Psoas muscle (tissue), 8 donors: Measurements from ENCODE around the gene PRSS22. TPM values are rescaled to one million over a fixed set of nuclear protein-coding genes. Genes with fewer than 3 reads are reported as not detected.

Experiments
- ATAC-seq, 4 donors: fragments of 200-7000 bp; cut with Tn5 transposase; one replicate each; pipeline ENCODE4 v1.9.1; 2020; ENCODE audit warnings: moderate library complexity in 3 of 4, mild to moderate bottlenecking in 2 of 4
- DNase-seq, 2 donors: peaks; one replicate each; pipeline ENCODE4 v3.0.0-alpha.2; 2020
- H3K27ac ChIP-seq: fragments of 200-600 bp; one replicate; pipeline ENCODE4 v1.8.0; 2022
- H3K27me3 ChIP-seq, 3 donors: fragments of 200-600 bp in 1 of 3; one replicate each; pipeline versions ENCODE4 v1.6.1 to v1.8.0; 2013 to 2022; ENCODE audit warnings: low read length in 2 of 3, mild to moderate bottlenecking in 2 of 3, moderate library complexity in 1 of 3; ENCODE audit not compliant: insufficient read depth in 3 of 3
- H3K36me3 ChIP-seq, 2 donors: fragments of 200-600 bp in 1 of 2; one replicate each; pipeline versions ENCODE4 v1.6.1 to v1.8.0; 2013 to 2022; ENCODE audit warnings: low read depth in 1 of 2, mild to moderate bottlenecking in 1 of 2, moderate library complexity in 1 of 2; ENCODE audit not compliant: insufficient read depth in 1 of 2
- H3K4me1 ChIP-seq: fragments of 200-600 bp; one replicate; pipeline ENCODE4 v1.8.0; 2022
- H3K4me3 ChIP-seq: fragments of 200-600 bp; one replicate; pipeline ENCODE4 v1.8.0; 2022; ENCODE audit warnings: mild to moderate bottlenecking
- H3K9me3 ChIP-seq: fragments of 200-600 bp; one replicate; pipeline ENCODE4 v1.8.0; 2022
- WGBS, 3 donors: extraction: QIAGEN DNeasy Blood & Tissue Kit; methylation state at CpG; one replicate each; pipeline versions ENCODE4 v1.1.6 to v1.1.7; 2013; 5-methylcytosine and 5-hydroxymethylcytosine counted together
- intact Hi-C, 2 donors: fragments of 100-400 bp; cut with DNase I; formaldehyde crosslinking; loops; one replicate each; pipeline versions ENCODE4 v1.11.0 to v1.14.2; 2022
- polyA plus RNA-seq, 3 donors: library from polyadenylated mRNA; stranded (reverse); fragments of 200-250 nt; gene quantifications; one replicate each; pipeline ENCODE4 v1.2.3, GENCODE V29; 2013
- total RNA-seq, 4 donors: library from RNA; stranded (reverse); fragmentation: NEBNext Ultra II Directional in 2 of 4; extraction: Animal tissue kit (Norgen Biotek cat#: 25700) in 2 of 4; gene quantifications; one replicate each; pipeline versions ENCODE4 v1.2.1 to v1.2.4, GENCODE V29; 2021 to 2023
- TF ChIP-seq, protein P1 (sequence below): fragments of 200-600 bp; IDR thresholded peaks from one replicate; pipeline ENCODE4 v1.8.0; 2022; ENCODE audit warnings: antibody characterized with exemption
- donor health status: healthy with polysubstance abuse.
- donor health status: DM: no; HTN: no; CAD: no; lungs with moderate emphysema.
- donor health status: Bipolar disorder and iron deficiency.
- donor health status: healthy.
- donor health status: DM: yes; HTN: yes; CAD: no.
- donor health status: DM: no; HTN: no; CAD: no.
- donor health status: DM: no; HTN: no; CAD: no.
- donor health status: DM: yes; HTN: yes; CAD: no.

The PRSS22 gene
- total and polyA plus RNA-seq, 7 donors, result 0.07 to 0.20 (median 0.13) TPM; not detected in 4

GRCh38 chr16:2854700-2855309 is 3.2 kb downstream of the PRSS22 start:
- H3K4me1 ChIP-seq, result no peaks in the 10 kb centered on the region
- intact Hi-C loops, result no loop called here
- whole genome bisulfite sequencing, 3 donors, result 50 to 56% (median 51%) methylated on average over 5 of the region's 5 CpGs
- H3K27ac ChIP-seq, result no peak overlapping the region
- H3K4me3 ChIP-seq, result no peak overlapping the region
- H3K9me3 ChIP-seq, result peaks cover 8% of the 10 kb centered on the region
- peaks cover 0 to 68% (median 32%) of the 10 kb centered on the region in 3 donors for H3K27me3 ChIP-seq
- ATAC-seq (no peak), DNase-seq (peak in 1 of 2 donors; percentile 14)
- TF ChIP-seq, protein P1, sequence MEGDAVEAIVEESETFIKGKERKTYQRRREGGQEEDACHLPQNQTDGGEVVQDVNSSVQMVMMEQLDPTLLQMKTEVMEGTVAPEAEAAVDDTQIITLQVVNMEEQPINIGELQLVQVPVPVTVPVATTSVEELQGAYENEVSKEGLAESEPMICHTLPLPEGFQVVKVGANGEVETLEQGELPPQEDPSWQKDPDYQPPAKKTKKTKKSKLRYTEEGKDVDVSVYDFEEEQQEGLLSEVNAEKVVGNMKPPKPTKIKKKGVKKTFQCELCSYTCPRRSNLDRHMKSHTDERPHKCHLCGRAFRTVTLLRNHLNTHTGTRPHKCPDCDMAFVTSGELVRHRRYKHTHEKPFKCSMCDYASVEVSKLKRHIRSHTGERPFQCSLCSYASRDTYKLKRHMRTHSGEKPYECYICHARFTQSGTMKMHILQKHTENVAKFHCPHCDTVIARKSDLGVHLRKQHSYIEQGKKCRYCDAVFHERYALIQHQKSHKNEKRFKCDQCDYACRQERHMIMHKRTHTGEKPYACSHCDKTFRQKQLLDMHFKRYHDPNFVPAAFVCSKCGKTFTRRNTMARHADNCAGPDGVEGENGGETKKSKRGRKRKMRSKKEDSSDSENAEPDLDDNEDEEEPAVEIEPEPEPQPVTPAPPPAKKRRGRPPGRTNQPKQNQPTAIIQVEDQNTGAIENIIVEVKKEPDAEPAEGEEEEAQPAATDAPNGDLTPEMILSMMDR, result peak; percentile 16
- no peaks in the 10 kb centered on the region for H3K36me3 ChIP-seq

DNA sequence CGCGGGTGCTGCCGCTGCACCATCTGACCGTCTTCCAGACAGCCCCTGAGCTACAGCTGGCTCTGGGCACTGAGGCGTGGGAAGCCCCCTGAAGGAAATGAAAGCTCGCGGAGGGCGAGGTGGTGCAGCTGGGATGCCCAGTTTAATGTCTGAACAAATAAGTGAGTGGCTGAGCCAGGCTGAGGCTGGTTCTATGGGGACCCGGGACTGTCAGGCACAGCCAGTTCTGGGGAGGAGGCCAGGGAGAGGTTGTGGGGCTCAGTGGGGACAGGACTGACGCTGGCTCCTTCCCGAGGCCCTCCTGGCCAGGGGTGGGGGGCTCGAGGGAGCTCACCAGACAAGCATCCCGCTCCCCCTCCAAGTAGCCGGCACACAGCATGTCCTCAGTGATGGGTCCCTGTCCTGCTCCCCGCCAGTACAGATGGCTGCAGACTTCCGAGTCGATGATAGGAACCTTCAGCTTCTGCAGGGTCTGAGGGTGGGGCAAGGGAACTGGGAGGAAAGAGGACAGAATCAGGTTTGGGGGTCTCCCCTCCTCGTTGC is 4.4 kb downstream of the PRSS22 start:
- Histone ChIP-seq H3K27ac (no peak overlapping the region), H3K36me3 (no peaks in the 10 kb centered on the region), H3K9me3 (peaks cover 8% of the 10 kb centered on the region), H3K27me3 (peaks cover 0 to 69% (median 31%) of the 10 kb centered on the region in 3 donors), H3K4me3 (no peak overlapping the region), H3K4me1 (no peaks in the 10 kb centered on the region)
- WGBS, 3 donors, result 67 to 71% (median 69%) methylated on average over 14 to 18 of the region's 18 CpGs
- TF ChIP-seq, protein P1, result no peak
- no peak for ATAC-seq
- intact Hi-C loops, result no loop called here
- no peak for DNase-seq

- ATAC-seq, result no peak
- H3K27ac ChIP-seq, result no peak overlapping the region
- no peaks in the 10 kb centered on the region for H3K36me3 ChIP-seq
- H3K4me1 ChIP-seq, result no peaks in the 10 kb centered on the region
- no peak overlapping the region for H3K4me3 ChIP-seq
- H3K9me3 ChIP-seq, result peaks cover 8% of the 10 kb centered on the region
- 41 to 48% (median 42%) methylated on average over 46 to 56 of the region's 56 CpGs for WGBS, 3 donors
- TF ChIP-seq, protein P1, result no peak
- peak in 1 of 2 donors; percentile 38 for DNase-seq
- peaks cover 0 to 70% (median 26%) of the 10 kb centered on the region in 3 donors for H3K27me3 ChIP-seq
- intact Hi-C loops, result no loop called here
Measured at GRCh38 chr16:2852731-2853507, 5.1 kb downstream of the PRSS22 start.

DNA sequence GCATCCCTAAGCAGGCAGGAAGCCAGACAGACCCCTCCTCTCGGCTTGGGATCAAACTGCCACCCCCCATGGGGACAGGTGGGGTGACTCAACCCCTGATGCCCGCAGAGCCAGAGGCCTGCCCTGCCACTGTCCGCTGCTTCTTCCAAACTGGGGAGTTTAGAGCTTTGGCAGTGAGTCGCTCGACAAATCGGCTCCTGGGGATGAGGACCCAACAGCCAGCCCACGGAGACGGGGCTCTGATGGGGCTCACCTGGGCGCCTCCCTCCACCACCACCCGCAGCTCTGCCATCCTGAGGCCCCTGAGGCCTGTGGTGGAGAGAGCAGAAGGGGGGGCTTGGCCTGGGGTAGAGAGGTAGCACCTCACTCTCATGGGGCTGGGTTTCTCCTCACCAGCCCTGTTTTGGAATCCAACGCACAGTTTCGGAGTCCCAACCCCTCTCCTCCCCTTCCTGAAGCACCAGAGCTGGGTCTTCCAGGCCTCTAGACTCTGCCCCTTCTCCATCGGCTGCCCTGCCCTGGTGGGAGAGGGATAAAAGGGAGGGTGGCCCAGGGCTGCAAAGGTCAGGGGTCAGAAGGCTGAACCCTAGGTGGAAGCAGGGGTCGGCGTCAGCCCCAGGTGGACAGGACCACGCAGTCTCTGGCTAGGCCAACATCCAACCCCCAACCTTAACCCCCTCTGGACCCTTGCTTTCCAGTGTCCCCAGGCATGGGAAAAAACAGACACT is 5.8 kb downstream of the PRSS22 start:
- DNase-seq, result peak in 1 of 2 donors; percentile 34

More for the DNA sequence above, 5.8 kb downstream of the PRSS22 start:
- H3K4me3 ChIP-seq, result no peak overlapping the region
- peaks cover 8% of the 10 kb centered on the region for H3K9me3 ChIP-seq
- no peak for ATAC-seq
- H3K4me1 ChIP-seq, result no peaks in the 10 kb centered on the region
- intact Hi-C loops, result no loop called here
- H3K27ac ChIP-seq, result no peak overlapping the region
- 85 to 90% (median 86%) methylated on average over 14 to 16 of the region's 16 CpGs for WGBS, 3 donors
- peaks cover 0 to 64% (median 24%) of the 10 kb centered on the region in 3 donors for H3K27me3 ChIP-seq
- H3K36me3 ChIP-seq, result no peaks in the 10 kb centered on the region
- TF ChIP-seq, protein P1, result no peak
